Measurements from ENCODE around the gene MSH3.

The MSH3 gene

GRCh38 chr5:80920333-80920732 is 265.9 kb downstream of the MSH3 start:
- DNase-seq = no peak

- DNase-seq = no peak
Measured at GRCh38 chr5:80921026-80921425, 266.6 kb downstream of the MSH3 start.

GRCh38 chr5:80925931-80926330 is 271.5 kb downstream of the MSH3 start:
- DNase-seq = no peak
